22Rv1 (cell line): ENCODE results near the gene FHIT.

Experiments used
- CTCF ChIP-seq: fragments of 450-650 bp; IDR thresholded peaks from 2 replicates; pipeline ENCODE4 v1.5.1; 2017; ENCODE audit warnings: mild to moderate bottlenecking
- ZFX ChIP-seq: fragments of 450-650 bp; IDR thresholded peaks from 2 replicates; pipeline ENCODE4 v1.6.1; 2017; ENCODE audit warnings: antibody characterized with exemption, borderline replicate concordance

GRCh38 chr3:61146010-61146890 is 105.0 kb downstream of the FHIT start:
- TF ChIP-seq CTCF (no peak), ZFX (no peak)
